HG03460 (cell line): ENCODE data around the gene MPRIP.

ENCODE experiments used
- ATAC-seq: cut with Tn5 transposase; IDR thresholded peaks from one replicate; pipeline ENCODE4 v1.9.1; 2021; ENCODE audit not compliant: unreplicated experiment

Gene MPRIP

DNA sequence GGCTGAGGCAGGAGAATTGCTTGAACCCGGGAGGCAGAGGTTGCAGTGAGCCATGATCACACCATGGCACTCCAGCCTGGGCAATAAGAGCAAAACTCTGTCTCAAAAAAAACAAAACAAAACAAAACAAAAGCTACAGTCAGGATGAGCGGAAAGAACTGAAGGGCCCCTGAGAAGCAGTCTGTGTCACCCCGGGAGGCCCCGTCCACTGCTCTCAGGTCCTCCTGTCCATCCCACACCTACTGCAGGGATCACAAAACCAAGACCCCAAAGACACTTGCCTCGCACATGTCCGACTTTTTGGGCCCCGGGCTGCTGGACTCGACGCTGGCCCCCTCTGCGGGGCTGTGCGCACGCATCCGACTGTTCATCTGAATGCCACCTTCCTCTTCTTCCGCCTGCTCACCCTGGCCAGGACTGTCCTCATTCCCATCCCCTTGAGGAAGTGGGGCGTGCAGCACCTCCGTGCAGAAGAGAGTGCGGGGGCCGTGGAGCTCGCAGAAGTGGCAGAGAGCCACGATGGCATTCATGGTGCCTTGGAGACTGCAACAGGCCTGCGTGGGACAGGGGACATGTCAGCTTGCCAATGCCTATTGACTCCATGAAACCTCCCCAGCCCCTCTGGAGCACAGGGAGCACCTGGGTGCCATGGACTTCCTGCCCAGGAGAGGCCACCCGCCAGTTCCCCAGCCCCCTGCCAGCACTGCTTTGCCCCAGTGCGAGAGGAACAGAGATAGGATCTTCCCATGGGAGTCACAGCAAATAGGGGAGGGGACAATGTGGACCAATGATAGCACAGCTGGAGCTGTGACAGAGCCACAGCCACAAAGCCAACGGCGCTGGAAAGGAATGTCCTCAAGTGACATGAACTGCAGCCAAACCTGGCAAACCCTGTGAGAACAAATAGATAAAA is 185.6 kb downstream of the MPRIP start:
- ATAC-seq, result no peak

DNA sequence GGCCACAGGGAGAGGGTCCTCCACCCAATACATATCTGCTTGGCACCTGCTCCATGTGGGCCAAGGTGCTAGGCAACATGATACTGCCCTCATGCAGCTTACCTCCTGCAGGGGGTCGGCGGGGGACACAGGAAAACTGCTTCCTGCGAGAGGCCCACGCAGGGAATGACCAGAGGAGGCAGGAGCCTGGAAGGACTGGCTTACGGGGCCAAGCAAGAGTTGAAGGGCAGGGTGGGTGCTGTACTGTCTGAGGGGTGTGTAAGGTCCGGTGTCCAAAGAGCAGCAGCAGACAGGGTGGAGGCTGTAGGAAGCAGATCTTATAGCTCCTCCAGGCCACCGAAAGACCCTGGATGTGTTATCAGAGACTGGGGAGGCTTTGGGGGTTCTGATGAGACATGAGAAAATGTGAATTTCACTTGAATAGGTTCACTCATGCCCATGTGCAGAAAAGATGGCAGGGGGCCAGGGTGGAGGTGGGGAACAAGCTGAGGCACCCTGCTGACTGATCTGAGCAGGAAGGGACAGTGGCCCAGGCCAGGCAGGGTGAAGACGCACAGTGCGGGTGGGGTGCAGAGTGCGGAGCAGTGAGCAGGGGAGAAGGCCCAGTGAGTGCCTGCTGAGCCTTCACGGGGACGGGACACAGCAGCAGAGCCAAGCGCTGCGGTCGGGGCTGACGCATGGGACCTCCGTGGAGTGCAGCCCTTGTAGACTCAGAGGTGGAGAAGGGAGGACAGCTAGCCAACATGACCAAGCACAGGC is 186.4 kb downstream of the MPRIP start:
- no peak for ATAC-seq

DNA sequence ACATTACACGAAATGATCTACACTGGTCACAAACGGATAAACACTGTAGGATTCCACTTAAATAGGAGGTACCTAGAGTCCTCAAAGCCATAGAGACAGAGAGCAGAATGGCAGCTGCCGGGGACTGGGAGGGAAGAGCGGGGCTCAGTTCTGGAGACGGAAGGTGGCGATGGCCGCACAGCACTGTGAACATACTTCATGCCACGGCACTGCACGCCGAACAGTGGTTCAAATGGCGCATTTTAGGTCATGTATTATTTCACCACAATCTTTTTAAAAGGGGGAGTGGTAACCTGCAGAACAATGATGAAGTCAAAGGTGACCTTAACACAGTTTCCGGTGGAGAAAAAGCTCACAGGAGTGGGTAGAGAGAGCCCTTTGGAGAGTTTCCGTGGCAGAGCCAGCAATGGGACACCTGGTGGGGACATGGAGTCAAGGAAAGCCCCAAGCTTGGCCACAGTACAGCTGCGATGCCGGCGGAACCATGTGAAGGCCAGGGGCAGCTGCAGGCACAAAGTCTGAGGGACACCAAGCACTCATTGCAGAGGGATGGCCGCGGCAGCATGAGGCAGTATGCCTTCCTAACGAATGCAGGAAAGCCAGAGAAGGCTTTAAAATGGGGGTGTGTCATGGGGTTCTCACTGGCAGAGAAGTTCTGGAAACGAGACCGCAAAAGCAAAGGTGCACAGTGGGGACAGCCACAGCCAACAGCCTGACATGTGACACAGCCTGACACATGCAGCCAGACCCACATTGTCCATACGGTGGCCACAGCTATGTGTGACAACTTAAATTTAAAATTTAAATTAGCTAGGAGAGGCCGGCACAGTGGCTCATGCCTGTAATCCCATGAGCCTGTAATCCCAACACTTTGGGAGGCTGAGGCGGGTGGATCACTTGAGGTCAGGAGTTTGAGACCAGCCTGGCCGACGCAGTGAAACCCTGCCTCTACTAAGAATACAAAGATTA is 187.4 kb downstream of the MPRIP start:
- no peak for ATAC-seq

GRCh38 chr17:17231621-17232302 is 189.5 kb downstream of the MPRIP start:
- no peak for ATAC-seq

DNA sequence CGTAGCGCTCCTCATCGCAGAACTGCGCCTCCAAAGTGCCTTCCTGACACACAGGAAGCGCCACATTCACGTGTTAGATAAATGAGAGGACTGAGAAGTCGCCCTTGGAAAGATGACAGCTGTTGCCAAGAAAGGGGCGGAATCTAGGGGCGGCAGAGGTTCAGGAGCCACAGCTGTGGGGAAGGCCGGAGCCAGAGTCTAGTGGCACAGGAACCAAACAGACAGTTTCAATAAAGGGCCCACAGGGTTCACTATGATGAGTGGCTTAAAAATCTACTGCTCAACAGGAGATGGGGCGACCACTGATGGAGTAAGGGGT is 190.0 kb downstream of the MPRIP start:
- no peak for ATAC-seq

- no peak for ATAC-seq
Observed at GRCh38 chr17:17235212-17236174, 193.2 kb downstream of the MPRIP start.

- peak; percentile 11 for ATAC-seq
Observed at GRCh38 chr17:17236295-17237025, 194.2 kb downstream of the MPRIP start.

- peak; percentile 75 for ATAC-seq
Observed at GRCh38 chr17:17237026-17237799, 195.0 kb downstream of the MPRIP start, which contains the start of gene FLCN. TSS of gene FLCN (minus strand) at chr17:17237168. CDS start at chr17:17228137, 9,031 bp downstream.

DNA sequence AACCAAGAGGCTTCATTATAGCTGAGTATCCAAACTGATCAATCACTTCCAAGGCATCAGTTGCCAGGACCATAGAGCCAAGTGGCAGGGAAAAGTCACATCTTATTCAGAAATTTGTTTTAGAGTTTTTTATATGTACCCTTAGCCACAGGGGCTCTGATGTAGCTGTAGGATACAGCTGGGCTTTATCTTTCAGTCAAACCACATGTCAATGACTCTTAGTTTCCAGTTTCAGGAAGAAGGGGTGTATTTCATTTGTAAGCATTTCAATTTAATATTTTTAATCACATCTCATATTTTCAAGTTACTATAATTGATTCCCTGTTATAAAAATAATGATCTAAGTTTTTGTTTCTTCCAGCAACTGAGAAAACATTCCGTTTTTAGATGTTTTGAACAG is 197.6 kb downstream of the MPRIP start:
- ATAC-seq, result no peak

- ATAC-seq, result no peak
Observed at GRCh38 chr17:17241656-17242055, 199.4 kb downstream of the MPRIP start.

- no peak for ATAC-seq
Observed at GRCh38 chr17:17242246-17242645, 200.0 kb downstream of the MPRIP start.
